HG03457 (cell line): Measurements from ENCODE around the gene DCTN5.
"Not testable (repeated sequence)": the region's sequence is repeated elsewhere in the genome, so short reads cannot be mapped to it uniquely, and the experiment has no call there.

Experiments used
- ATAC-seq: cut with Tn5 transposase; IDR thresholded peaks from one replicate; pipeline ENCODE4 v1.9.1; 2021; ENCODE audit warnings: moderate number of reproducible peaks; ENCODE audit not compliant: unreplicated experiment

DCTN5 gene

DNA sequence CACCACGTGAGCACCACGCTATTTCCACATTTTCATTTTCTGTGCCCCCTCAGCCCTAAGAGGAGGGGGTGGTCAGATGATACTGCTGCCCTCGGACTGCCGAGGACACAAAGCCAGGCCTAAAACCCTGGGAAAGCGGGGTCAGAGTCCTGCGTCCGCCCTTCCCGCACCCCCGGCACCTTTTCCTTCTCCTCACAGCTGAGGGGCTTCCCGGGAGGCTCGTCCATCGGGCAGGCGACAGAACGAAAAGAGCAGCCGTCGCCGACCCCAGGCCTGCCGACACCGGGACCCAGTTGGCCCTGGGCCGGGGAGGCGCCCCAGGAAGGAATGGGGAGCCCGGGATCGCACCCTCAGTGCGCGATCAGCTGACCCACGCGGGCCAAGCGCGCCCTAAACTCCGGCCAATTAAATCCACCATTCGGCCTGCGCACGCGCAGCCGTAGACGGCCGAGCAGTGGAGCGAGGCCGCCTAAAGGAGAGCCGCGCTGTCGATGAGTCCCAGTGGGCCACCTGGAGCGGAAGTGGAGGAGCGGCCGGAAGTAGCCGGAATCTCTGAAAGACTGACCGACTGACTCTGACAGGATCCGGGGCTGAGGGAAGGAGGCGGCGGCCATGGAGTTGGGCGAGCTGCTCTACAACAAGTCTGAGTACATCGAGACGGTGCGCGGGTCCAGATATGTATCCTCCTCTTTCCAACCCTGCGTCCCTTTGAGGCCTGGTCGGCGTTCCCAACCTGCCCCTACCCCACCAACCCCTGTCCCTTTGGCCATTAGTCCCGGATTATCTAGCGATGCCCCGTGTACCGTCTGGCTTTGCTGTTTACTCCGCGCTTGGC is at the start of gene DCTN5, which contains the start of gene PALB2:
Gene DCTN5 (plus strand): TSS at position 536 of the 835 bp plus-strand sequence. CDS start 77 bp downstream, at position 613.
Gene PALB2 (minus strand): TSS at position 380 of the 835 bp plus-strand sequence. CDS start 153 bp downstream, at position 227.
- ATAC-seq = peak; percentile 86

DNA sequence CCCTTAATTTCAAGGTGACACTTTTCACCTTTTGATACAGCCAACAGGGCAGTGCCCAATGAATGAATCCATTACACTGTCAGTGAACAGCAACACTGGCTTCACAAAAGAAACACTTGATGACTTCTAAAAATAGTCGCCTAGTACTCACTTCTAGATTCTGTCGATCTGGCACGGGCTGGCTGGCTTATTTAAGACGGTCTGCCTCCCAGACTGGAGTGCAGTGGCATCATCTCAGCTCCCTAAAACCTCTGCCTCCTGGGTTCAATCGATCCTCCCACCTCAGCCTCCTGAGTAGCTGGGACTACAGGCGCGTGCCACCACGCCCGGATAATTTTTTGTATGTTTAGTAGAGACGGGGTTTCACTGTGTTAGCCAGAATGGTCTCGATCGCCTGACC is 47.1 kb upstream of the DCTN5 start:
- ATAC-seq = no peak

DNA sequence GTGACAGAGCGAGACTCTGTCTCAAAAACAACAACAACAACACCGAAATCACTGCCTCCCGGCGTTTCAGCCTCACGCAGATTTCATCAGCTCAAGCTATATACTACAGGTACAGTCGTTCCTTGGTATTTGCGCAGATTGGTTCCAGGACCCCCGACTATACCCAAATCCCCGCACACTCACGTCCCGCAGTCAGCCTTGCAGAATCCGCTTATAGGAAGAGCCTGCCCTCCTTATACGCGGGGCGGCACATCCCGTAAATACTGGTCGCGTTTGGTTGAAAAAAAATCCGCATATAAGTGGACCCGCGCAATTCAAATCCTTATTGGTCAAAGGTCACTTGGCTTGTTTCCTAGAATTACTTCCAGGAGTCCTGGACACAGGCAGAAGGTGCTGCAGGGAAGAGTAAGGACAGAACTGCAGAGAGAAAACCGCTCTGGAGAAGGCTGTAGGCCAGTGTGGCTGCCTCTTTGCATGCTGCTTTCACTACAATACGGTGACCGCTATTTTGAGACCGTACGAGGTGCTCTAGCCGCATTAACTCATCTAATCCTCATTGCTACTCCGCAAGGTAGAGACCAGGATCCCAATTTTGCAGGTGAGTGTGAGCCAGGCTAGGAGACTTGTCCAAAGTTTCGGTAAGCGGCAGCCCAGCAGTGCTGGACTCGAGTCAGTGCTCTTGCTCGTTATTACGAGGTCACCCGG is 45.9 kb upstream of the DCTN5 start:
- no peak for ATAC-seq

DNA sequence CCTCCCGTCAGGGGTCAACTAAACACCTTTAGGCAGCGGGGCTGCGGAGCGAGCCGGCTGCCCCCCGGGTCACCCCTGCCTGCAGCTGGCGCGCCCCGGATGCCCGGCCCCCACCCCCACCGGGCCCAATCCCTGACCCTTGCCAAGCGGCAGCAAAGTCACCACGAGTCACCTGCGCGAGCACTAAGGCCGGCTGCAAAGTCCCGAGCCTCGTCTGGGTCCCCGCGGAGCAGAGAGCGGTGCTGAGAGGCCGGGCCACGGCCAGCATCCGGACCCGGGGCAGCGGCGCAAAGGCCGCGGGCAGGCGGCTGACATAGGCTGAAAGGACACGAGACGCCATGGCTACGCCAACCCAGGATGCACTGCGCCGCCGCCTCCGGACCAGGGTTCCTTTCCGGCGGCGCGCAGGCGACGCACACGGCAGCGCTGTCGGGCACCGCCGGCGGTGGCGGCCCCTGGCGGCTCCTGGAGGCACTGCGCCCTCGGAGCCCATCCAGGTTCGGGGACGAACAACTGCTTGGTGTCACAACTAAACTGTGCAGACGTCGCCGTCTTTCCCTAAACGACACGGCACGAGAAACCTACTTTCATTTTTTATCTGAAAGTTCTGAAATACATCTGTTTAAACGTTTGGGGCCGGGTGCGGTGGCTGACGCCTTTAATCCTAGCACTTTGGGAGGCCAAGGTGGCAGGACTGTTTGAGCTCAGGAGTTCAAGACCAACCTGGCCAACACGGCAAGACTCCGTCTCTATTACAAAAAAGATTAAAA is 45.1 kb upstream of the DCTN5 start, which contains the start of gene NDUFAB1:
Gene NDUFAB1 (minus strand): TSS at position 366 of the 770 bp plus-strand sequence. CDS start 26 bp downstream, at position 340.
- ATAC-seq = peak; percentile 78

DNA sequence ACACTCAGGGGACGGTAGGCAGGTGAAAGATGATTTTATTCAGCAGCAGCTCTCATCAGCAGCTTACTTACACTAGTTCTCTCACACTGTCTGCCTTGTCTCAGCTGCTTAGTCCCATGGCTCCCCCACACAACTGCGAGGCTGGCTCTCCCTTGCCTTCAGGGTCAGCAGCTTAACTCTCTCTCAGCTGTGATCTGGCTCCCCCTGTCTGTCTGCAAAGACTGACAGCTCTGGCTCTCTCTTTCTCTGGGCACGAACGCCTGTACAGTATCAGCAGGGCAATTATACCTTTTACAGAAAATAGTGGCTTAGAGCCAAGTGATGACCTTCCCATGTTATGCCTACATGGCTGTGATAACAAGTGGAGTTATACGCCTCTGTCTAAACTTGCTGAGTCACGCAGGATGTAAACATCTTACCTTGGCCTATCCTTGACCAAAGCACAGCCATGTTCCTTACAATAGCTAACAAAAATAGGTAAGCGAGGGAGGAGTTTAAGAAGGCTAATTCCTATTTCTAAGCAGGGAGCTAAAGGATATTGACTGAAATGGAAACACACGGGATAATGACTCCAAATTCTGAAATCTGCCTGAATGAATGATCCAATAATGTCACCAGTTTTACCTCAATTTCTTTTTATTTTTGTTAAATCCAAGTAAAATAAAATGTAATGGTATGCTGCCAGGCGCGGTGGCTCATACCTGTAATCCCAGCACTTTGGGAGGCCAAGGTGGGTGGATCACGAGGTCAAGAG is 44.1 kb upstream of the DCTN5 start:
- no peak for ATAC-seq

DNA sequence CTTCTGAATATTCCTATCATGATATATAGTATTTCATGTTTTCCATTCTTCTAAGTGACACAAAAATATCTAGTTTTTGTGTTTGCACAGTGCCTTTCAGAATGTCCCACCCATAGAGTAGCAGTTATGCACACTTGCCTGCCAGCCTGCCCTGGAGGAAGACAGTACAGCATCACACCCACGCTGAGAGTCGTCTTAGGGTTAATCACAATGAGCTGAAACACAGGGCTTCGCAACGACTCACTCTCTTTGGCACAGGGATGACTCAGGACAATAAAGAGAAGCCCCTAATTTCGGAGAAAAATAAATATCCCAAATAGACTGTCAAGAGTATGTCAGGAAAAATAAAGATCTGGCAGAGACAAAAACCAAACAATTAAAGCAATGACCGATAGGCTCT is 33.5 kb upstream of the DCTN5 start:
- ATAC-seq = no peak

DNA sequence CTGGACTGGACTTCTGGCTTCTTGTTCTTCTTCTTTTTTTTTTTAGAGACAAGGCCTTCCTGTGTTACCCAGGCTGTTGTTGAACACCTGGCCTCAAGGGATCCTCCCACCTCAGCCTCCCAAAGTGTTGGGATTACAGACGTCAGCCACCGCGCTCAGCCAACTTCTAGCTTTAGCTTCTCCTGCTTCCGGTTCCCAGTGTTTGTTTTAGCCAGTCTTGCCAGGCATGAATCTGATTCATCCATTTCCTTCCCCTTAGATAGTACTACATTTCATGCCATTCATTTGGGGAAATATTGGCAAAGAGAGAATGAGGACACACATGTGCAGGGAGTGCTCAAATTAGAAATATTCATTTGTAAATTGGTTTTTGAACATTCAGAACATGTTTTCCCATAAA is 33.1 kb upstream of the DCTN5 start:
- no peak for ATAC-seq

DNA sequence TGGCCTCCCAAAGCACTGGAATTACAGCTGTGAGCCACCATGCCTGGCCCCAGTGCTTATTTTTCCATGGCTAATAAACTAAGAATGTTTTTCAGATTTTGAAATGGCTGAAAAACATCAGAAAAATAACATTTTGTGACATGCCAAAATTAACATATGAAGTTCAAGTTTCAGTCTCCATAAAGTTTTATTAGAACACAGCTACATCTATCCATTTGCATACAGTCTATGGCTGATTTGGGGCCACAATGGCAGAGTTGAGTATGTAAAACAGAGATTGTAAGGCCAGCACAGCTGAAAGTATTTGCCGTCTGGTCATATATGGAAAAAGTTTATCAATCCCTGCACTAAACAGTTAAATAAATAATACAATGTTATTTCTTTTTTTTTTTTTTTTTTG is 31.3 kb upstream of the DCTN5 start:
- no peak for ATAC-seq

DNA sequence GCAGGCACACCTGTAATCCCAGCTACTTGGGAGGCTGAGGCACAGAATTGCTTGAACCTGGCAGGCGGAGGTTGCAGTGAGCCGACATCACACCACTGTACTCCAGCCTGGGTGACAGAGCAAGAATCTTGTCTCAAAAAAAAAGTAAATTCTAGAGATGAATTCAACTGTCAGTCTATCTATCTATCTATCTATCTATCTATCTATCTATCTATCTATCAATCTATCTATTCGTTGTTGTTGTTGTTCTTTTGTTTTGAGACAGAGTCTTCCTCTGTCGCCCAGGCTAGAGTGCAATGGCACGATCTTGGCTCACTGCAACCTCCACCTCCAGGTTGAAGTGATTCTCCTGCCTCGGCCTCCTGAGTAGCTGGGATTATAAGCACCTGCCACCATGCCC is 30.4 kb upstream of the DCTN5 start:
- ATAC-seq = not testable (repeated sequence)

DNA sequence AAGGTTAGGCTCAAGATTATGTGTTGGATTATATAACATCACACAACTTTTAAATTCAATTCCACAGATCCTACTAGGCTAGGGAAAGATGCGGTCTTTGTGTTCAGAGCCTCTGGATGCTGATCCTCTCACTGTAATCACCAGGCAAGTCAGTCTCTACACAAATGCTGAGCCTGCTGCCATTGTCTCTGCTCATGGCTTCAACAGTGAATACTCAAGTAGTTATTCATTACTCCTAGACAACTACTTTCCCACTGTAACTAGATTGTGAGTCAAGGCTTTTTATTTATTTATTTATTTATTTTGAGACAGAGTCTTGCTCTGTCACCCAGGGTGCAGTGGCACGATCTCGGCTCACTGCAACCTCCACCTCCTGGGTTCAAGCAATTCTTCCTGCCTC is 29.3 kb upstream of the DCTN5 start:
- ATAC-seq = no peak

DNA sequence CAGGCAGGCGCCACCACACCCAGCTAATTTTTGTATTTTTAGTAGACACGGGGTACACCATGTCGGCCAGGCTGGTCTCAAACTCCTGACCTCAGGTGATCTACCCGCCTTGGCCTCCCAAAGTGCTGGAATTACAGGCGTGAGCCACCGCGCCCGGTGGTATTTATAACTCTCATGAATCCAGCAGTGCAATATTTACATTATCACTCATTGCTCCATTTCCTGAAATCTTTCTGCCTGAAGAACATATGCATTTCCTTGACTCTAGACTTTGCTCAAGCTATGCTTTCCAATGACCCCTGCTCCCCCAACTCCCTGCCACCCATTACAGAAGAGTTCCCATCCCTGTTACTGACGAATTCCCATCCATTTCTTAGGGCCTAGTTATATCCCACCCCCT is 25.5 kb upstream of the DCTN5 start:
- no peak for ATAC-seq

DNA sequence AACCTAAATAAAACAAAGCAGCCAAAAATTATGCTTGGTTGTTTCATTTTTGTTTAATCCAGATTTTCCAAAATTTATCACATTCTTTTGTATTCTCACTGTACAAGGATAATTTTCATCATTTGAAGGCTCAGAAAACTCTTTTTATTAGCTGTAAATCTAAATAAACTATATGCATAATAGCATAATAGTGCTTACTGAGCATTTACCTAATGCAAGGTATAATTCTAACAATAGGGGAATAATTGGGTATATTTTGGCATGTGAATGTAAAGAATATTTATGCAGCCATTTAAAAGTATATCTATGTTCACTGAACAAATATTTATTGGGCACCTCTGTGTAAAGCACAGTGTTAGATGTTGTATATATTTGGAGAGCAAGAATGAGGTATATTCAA is 17.2 kb upstream of the DCTN5 start:
- ATAC-seq = no peak

DNA sequence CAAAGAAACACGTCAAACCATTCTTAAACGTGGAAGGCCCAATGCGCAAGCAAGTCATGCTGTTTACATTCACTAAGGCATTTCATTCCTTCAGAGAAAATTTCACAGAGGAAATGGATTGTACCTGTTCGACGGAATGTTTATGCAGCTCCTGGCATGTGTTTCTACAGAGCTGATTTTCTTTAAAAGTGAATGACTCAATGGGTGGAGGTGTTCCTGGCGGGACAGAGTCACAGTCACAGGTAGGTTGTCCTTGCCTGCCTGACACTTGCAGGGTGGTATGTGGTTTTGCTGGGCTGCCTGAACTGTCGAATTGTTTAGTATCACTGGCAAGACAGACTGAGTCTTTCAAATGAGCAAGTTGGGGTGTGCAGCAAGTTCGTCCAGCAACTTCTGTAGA is 11.8 kb upstream of the DCTN5 start:
- ATAC-seq = no peak

DNA sequence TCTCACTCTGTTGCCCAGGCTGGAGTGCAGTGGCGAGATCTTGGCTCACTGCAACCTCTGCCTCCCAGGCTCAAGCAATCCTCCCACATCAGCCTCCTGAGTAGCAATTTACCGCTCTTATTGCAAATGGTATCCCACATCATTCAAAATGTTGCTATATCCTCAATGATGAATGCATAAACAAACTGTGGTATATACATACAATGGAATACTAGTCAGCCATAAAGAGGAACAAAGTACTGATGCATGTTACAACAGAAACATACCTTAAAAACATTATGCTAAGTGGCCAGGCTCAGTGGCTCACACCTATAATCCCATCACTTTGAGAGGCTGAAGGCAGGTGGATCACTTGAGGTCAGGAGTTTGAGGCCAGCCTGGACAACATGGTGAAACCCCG is 9.4 kb upstream of the DCTN5 start:
- ATAC-seq = not testable (repeated sequence)

DNA sequence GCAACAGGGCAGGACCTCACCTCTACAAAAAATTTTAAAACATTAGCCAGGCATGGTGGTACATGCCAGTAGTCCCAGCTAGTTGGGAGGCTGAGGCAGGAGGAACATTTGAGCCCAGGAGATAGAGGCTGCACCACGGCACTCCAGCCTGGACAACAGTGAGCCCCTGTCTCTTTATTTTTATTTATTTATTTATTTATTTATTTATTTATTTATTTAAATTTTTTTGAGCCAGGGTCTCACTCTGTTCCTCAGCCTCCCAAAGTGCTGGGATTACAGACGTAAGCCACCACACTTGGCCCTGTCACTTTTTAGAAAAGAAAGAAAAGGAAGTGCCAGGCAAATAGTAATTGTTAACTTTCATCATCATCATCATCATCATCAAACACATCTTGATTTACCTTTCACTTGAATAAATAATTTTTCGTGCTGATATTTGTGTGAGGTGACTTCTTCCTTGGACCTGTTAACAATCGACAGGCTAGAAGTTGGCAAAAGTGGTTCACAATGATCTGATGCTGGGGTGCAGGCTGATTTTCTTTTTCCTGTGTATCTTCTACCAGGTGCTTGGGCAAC is 6.7 kb upstream of the DCTN5 start:
- no peak for ATAC-seq

DNA sequence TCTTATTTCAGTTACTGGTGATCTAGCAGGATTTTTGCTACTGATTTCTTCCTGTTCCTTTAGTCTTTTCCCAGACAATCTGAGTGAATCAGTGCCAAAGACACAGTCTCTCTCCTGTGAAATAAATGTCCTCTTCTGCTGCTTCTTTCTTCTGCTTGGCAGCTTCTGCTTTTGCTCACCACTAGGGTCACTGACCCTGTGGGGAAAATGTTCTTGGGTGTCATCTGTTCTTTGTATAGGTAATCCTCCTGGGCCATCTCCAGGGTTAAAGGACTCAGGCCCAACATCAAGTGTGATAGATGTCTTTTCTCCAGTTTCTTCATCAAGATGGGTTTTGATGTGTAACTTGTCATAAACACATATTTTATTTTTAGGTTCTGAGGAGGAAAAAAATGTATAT is 5.3 kb upstream of the DCTN5 start:
- ATAC-seq = no peak

DNA sequence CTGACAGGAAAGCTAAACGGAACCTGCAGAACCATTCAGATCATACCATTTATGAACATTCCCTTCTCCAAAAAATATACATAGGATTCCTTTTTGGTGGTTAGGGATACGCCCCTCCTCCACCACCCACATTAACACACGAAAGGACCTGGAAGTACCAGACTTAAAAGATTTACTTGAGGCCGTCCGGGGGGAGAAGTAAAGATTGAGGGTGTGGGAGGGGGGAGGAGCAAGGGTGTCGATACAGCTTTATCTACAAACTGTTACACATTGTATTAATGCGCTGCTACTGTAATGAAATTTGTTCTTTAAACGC is 693 bp upstream of the DCTN5 start:
- ATAC-seq = no peak

DNA sequence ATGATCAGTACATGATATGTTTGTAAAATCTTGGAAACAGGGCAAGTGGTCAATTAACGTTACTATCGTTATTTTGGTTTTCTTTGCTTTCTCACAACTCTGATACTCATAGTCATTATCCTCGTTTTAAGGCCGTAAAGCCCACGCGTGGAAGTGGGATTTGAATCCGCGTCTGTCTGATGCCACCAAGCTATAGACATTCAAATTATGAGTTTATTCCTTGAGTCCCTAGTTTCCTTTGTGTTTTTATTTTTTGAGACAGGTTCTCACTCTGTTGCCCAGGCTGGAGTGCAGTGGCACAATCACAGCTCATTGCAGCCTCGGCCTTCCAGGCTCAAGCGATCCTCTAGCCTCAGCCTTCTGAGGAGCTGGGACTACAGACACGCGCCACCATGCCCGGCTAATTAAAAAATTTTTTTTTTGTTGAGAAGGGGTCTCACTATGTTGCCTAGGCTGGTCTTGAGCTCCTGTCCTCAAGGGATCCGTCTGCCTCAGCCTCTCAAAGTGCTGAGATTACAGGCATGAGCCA is 1.0 kb downstream of the DCTN5 start:
- ATAC-seq = no peak

DNA sequence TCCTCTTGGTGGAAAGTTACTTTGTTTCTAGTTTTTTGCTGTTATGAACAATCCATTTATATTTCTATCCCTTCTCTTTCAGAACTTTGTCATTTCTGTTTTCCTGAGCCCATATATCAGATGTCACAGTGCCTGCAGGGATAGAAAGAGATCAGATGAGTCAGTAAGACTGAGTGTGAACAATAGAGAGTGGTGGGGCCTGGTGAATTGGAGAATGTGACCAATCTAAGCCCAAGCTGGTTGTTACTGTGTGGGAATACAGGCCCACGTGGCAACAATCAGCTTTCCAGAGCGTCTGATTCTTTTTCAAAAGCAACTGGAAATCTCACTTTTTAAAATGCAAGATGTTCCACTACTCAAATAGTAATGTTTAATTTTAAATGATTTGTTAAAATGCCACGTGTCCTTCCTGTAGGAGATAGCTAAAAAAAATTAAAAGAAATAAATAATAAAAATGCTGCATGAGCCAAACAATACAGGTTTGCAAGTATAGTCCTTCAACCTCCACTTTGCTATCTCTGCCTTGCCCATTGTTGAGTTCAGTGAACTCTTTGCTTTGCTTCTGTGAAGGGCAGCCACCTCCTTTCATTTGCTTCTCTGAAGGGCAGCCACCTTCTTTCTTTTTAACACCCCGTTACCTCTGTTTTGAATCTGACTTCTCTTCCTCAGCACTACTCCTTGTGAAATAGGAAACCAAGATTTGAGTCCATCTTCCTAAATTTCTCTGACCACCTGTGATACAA is 9.6 kb downstream of the DCTN5 start:
- no peak for ATAC-seq
